ENCODE data around the gene TOP2A.

DNA sequence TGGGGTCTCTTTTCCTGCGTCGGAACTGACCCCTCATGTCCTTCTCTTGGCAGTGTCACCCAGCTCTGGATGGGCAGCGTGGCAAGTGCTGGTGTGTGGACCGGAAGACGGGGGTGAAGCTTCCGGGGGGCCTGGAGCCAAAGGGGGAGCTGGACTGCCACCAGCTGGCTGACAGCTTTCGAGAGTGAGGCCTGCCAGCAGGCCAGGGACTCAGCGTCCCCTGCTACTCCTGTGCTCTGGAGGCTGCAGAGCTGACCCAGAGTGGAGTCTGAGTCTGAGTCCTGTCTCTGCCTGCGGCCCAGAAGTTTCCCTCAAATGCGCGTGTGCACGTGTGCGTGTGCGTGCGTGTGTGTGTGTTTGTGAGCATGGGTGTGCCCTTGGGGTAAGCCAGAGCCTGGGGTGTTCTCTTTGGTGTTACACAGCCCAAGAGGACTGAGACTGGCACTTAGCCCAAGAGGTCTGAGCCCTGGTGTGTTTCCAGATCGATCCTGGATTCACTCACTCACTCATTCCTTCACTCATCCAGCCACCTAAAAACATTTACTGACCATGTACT lies 38.8 kb upstream of the TOP2A start:
- TF ChIP-seq POLR2AphosphoS5 (IDR thresholded peaks at IDR 0.05; ENCODE audit: low read depth, low read length) (no peak), POLR2A (IDR thresholded peaks at IDR 0.05; ENCODE audit: low read depth, low read length) (no peak)

All from GM12892 (cell line).